GM19372 (cell line): ENCODE measurements around the gene DXO.
"Not testable (repeated sequence)": the region's sequence is repeated elsewhere in the genome, so short reads cannot be mapped to it uniquely, and the experiment has no call there.

ENCODE experiments used
- ATAC-seq: cut with Tn5 transposase; IDR thresholded peaks from one replicate; pipeline ENCODE4 v1.9.1; 2021; ENCODE audit warnings: mild to moderate bottlenecking, low read depth, moderate library complexity; ENCODE audit not compliant: unreplicated experiment

DXO gene

GRCh38 chr6:31980195-31980876 is 8.4 kb upstream of the DXO start:
- ATAC-seq, result not testable (repeated sequence)

GRCh38 chr6:31979238-31979898 is 7.4 kb upstream of the DXO start:
- ATAC-seq, result no peak

GRCh38 chr6:31978831-31979230 is 6.9 kb upstream of the DXO start:
- ATAC-seq, result no peak

GRCh38 chr6:31977816-31978431 is 6.0 kb upstream of the DXO start:
- ATAC-seq, result no peak

GRCh38 chr6:31976065-31976464 is 4.1 kb upstream of the DXO start:
- not testable (repeated sequence) for ATAC-seq

- ATAC-seq, result no peak
Observed at GRCh38 chr6:31972709-31973350, 892 bp upstream of the DXO start.

GRCh38 chr6:31971279-31971992 is 502 bp downstream of the DXO start:
- no peak for ATAC-seq

GRCh38 chr6:31970604-31971271 is 1.2 kb downstream of the DXO start:
- ATAC-seq, result no peak

- no peak for ATAC-seq
Observed at GRCh38 chr6:31969712-31970603, 2.0 kb downstream of the DXO start.

GRCh38 chr6:31968791-31969711 is 2.9 kb downstream of the DXO start:
- no peak for ATAC-seq

- ATAC-seq, result no peak
Observed at GRCh38 chr6:31968326-31968725, 3.6 kb downstream of the DXO start.

- ATAC-seq, result no peak
Observed at GRCh38 chr6:31967926-31968320, 4.0 kb downstream of the DXO start.

GRCh38 chr6:31966997-31967925 is 4.7 kb downstream of the DXO start:
- no peak for ATAC-seq

- ATAC-seq, result no peak
Observed at GRCh38 chr6:31966506-31966905, 5.4 kb downstream of the DXO start.

GRCh38 chr6:31965700-31966099 is 6.2 kb downstream of the DXO start:
- no peak for ATAC-seq

- ATAC-seq, result no peak
Observed at GRCh38 chr6:31963921-31964320, 8.0 kb downstream of the DXO start.

- no peak for ATAC-seq
Observed at GRCh38 chr6:31961616-31962015, 10.3 kb downstream of the DXO start.
